PC-9 (cell line): ENCODE measurements around the gene OPRM1.

Experiments
- CTCF ChIP-seq: fragments of 200-600 bp; sonication (generic); conservative IDR thresholded peaks from 2 replicates; pipeline ENCODE4 v1.6.1; 2017; ENCODE audit warnings: mixed run types, antibody characterized with exemption, mild to moderate bottlenecking, moderate library complexity
- EZH2 ChIP-seq: fragments of 200-600 bp; sonication (generic); IDR thresholded peaks from 2 replicates; pipeline ENCODE4 v1.8.0; 2017; ENCODE audit warnings: antibody characterized with exemption, low read depth

GRCh38 chr6:154164397-154164796, 125.4 kb downstream of the OPRM1 start:
- no peak for TF ChIP-seq EZH2
- TF ChIP-seq CTCF = no peak
